ENCODE results near the gene MTA1.

MTA1 gene

GRCh38 chr14:105420101-105420973 lies 710 bp downstream of the MTA1 start:
- no peak for DNase-seq (ENCODE audit: low read depth, low spot score)

GRCh38 chr14:105420974-105421674 lies 1.5 kb downstream of the MTA1 start:
- DNase-seq (ENCODE audit: low read depth, low spot score), result no peak
- peak overlapping the region; percentile 87 for H3K4me3 ChIP-seq (ENCODE audit: low read length)

More at GRCh38 chr14:105420101-105420973, 710 bp downstream of the MTA1 start:
- H3K4me3 ChIP-seq (ENCODE audit: low read length), result peak overlapping the region; percentile 87

GRCh38 chr14:105421723-105422615 lies 2.3 kb downstream of the MTA1 start:
- DNase-seq (ENCODE audit: low read depth, low spot score), result no peak
- H3K4me3 ChIP-seq (ENCODE audit: low read length), result peak overlapping the region; percentile 87

- DNase-seq (ENCODE audit: low read depth, low spot score), result no peak
- H3K4me3 ChIP-seq (ENCODE audit: low read length), result no peak overlapping the region
These were observed 3.3 kb downstream of the MTA1 start for GRCh38 chr14:105422695-105423487.

GRCh38 chr14:105423488-105424195 lies 4.0 kb downstream of the MTA1 start:
- H3K4me3 ChIP-seq (ENCODE audit: low read length), result no peak overlapping the region
- DNase-seq (ENCODE audit: low read depth, low spot score), result no peak

GRCh38 chr14:105424861-105425260 lies 5.2 kb downstream of the MTA1 start:
- no peak for DNase-seq (ENCODE audit: low read depth, low spot score)
- no peak overlapping the region for H3K4me3 ChIP-seq (ENCODE audit: low read length)

- no peak overlapping the region for H3K4me3 ChIP-seq (ENCODE audit: low read length)
- DNase-seq (ENCODE audit: low read depth, low spot score), result no peak
These were observed 6.2 kb downstream of the MTA1 start for GRCh38 chr14:105425823-105426247.

GRCh38 chr14:105426416-105427130 lies 6.9 kb downstream of the MTA1 start:
- H3K4me3 ChIP-seq (ENCODE audit: low read length), result no peak overlapping the region
- no peak for DNase-seq (ENCODE audit: low read depth, low spot score)

GRCh38 chr14:105427412-105427811 lies 7.8 kb downstream of the MTA1 start:
- DNase-seq (ENCODE audit: low read depth, low spot score), result no peak
- no peak overlapping the region for H3K4me3 ChIP-seq (ENCODE audit: low read length)

GRCh38 chr14:105427936-105428485 lies 8.4 kb downstream of the MTA1 start:
- no peak for DNase-seq (ENCODE audit: low read depth, low spot score)
- H3K4me3 ChIP-seq (ENCODE audit: low read length), result no peak overlapping the region

GRCh38 chr14:105430042-105430441 lies 10.4 kb downstream of the MTA1 start:
- H3K4me3 ChIP-seq (ENCODE audit: low read length), result no peak overlapping the region
- no peak for DNase-seq (ENCODE audit: low read depth, low spot score)

- H3K4me3 ChIP-seq (ENCODE audit: low read length), result no peak overlapping the region
- DNase-seq (ENCODE audit: low read depth, low spot score), result no peak
These were observed 10.9 kb downstream of the MTA1 start for GRCh38 chr14:105430565-105430964.

GRCh38 chr14:105431256-105431655 lies 11.6 kb downstream of the MTA1 start:
- no peak overlapping the region for H3K4me3 ChIP-seq (ENCODE audit: low read length)
- no peak for DNase-seq (ENCODE audit: low read depth, low spot score)

GRCh38 chr14:105432657-105433056 lies 13.0 kb downstream of the MTA1 start:
- no peak for DNase-seq (ENCODE audit: low read depth, low spot score)
- H3K4me3 ChIP-seq (ENCODE audit: low read length), result no peak overlapping the region

GRCh38 chr14:105433161-105433605 lies 13.6 kb downstream of the MTA1 start:
- DNase-seq (ENCODE audit: low read depth, low spot score), result no peak
- H3K4me3 ChIP-seq (ENCODE audit: low read length), result no peak overlapping the region

- no peak for DNase-seq (ENCODE audit: low read depth, low spot score)
- H3K4me3 ChIP-seq (ENCODE audit: low read length), result no peak overlapping the region
These were observed 16.8 kb downstream of the MTA1 start for GRCh38 chr14:105436402-105436801.
